ENCODE data around the gene POGK. TPM values are rescaled to one million over a fixed set of nuclear protein-coding genes. Genes with fewer than 3 reads are reported as not detected.

Gene POGK
- total RNA-seq, 1 experiment from 2014 or later, result 47.7 TPM

GRCh38 chr1:166836733-166837132 is 2.5 kb upstream of the POGK start:
- Histone ChIP-seq H3K79me2 (ENCODE audit: insufficient read depth, low read length) (peaks cover 5% of the 10 kb centered on the region; the same call in 1 of the 2 replicates), H3K4ac (ENCODE audit: low read depth, low read length) (no peak overlapping the region), H2BK15ac (ENCODE audit: low read depth, low read length) (no peak overlapping the region), H2BK12ac (ENCODE audit: insufficient read length, low read depth, low read length) (no peak overlapping the region), H3K14ac (ENCODE audit: insufficient read depth, low read length) (no peak overlapping the region), H3K18ac (ENCODE audit: insufficient read length, low read depth, low read length) (no peak overlapping the region), H3K79me1 (ENCODE audit: insufficient read depth, low read depth, low read length, poor library complexity, severe bottlenecking) (no peaks in the 10 kb centered on the region), H3K4me2 (ENCODE audit: insufficient read depth, insufficient read length, low read length) (no peak overlapping the region), H2AFZ (ENCODE audit: low read length) (no peak overlapping the region), H2BK120ac (ENCODE audit: low read depth, low read length, poor library complexity, severe bottlenecking) (no peak overlapping the region), H3T11ph (ENCODE audit: low read length) (no peak overlapping the region), H3K9me3 (ENCODE audit: control insufficient read depth, low read depth, low read length) (no peaks in the 10 kb centered on the region), H4K91ac (ENCODE audit: insufficient read length, low read depth, low read length) (no peak overlapping the region), H3K23me2 (ENCODE audit: insufficient read length, low read depth, low read length, poor library complexity, severe bottlenecking) (peaks cover 4% of the 10 kb centered on the region), H2BK20ac (ENCODE audit: low read depth, low read length, poor library complexity, severe bottlenecking) (no peak overlapping the region), H3K9ac (ENCODE audit: extremely low read depth, insufficient read length, low read length) (no peak overlapping the region), H4K5ac (ENCODE audit: insufficient read length, low read depth, low read length) (no peak overlapping the region), H4K8ac (replicated peaks; ENCODE audit: insufficient read length, low read depth, low read length) (no peak overlapping the region), H2BK5ac (ENCODE audit: insufficient read length, low read length) (no peak overlapping the region), H3K27ac (ENCODE audit: insufficient read length, low read depth, low read length) (no peak overlapping the region), H3K4me1 (ENCODE audit: insufficient read depth, low read length) (peaks cover 5% of the 10 kb centered on the region; the same call in 1 of the 2 replicates), H2AK5ac (ENCODE audit: insufficient read length, low read length) (no peak overlapping the region), H3K23ac (ENCODE audit: insufficient read length, low read depth, low read length) (no peak overlapping the region), H3K56ac (ENCODE audit: insufficient read length, low read depth, low read length) (no peak overlapping the region), H3K27me3 (ENCODE audit: insufficient read depth, low read length) (no peaks in the 10 kb centered on the region), H4K20me1 (ENCODE audit: control insufficient read depth, insufficient read depth, insufficient read length) (no peaks in the 10 kb centered on the region)
- peaks cover 11 to 17% (median 14%) of the 10 kb centered on the region in 3 experiments for H3K36me3 Mint-ChIP-seq (ENCODE audit: insufficient read depth in 1 of 3, low read depth in 3 of 3)
- peaks cover 4% of the 10 kb centered on the region for H3K27me3 Mint-ChIP-seq (ENCODE audit: low read depth)
- TF ChIP-seq CTCF (conservative IDR thresholded peaks at IDR 0.05), result no peak
- no CpG with 5 or more reads among the region's 4 CpGs for WGBS (ENCODE audit: extremely low coverage, insufficient read length, low lambda C conversion rate)
- H3K9me3 Mint-ChIP-seq, result peaks cover 0 to 4% of the 10 kb centered on the region in 2 experiments; a peak in 1 of 5 replicates
- no peak overlapping the region for H3K27ac Mint-ChIP-seq
- no peak overlapping the region for H3K4me3 Mint-ChIP-seq
- peaks cover 17 to 22% of the 10 kb centered on the region in 2 experiments for H3K4me1 Mint-ChIP-seq
- no peak for DNase-seq
